ENCODE data around the gene LSM2.

- TF ChIP-seq CTCF (IDR thresholded peaks at IDR 0.05) (no peak), POLR2A (IDR thresholded peaks at IDR 0.05) (no peak)
These were observed 21.3 kb downstream of the LSM2 start for GRCh38 chr6:31785475-31785874.
